GM18951 (cell line): ENCODE data around the gene BTF3L4.
"Not testable (repeated sequence)": the region's sequence is repeated elsewhere in the genome, so short reads cannot be mapped to it uniquely, and the experiment has no call there.

Experiments
- POLR2A ChIP-seq: IDR thresholded peaks from 4 replicates; pipeline ENCODE4 v1.6.1; 2011; ENCODE audit warnings: mild to moderate bottlenecking; ENCODE audit not compliant: insufficient read length, insufficient read depth; ENCODE audit errors: extremely low read depth
- in situ Hi-C: fragments of 300-500 bp; cut with MboI; formaldehyde crosslinking; loops from one replicate; pipeline ENCODE4 v1.12.0; 2022; ENCODE audit warnings: low sequenced_read_pairs, mixed read lengths, inconsistent platforms; ENCODE audit not compliant: unreplicated experiment

Gene BTF3L4

DNA sequence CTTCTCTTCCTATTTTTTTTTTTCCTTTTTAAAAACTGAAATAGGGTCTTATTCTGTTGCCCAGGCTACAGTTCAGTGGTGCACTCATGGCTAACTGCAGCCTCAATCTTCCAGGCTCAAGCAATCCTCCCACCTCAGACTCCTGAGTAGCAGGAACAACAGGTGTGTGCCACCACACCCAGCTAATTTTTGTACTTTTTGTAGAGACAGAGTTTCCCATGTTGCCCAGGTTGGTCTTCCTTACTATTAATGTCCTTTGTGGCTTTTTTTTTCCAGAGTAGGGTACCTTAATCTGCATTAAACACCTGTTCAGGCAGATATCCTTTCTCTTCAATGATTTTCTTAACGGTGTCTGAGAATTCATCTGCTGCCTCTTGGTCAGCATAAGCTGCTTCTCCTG, 18.2 kb upstream of the BTF3L4 start:
- in situ Hi-C loops, result no loop called here
- no peak for TF ChIP-seq POLR2A

DNA sequence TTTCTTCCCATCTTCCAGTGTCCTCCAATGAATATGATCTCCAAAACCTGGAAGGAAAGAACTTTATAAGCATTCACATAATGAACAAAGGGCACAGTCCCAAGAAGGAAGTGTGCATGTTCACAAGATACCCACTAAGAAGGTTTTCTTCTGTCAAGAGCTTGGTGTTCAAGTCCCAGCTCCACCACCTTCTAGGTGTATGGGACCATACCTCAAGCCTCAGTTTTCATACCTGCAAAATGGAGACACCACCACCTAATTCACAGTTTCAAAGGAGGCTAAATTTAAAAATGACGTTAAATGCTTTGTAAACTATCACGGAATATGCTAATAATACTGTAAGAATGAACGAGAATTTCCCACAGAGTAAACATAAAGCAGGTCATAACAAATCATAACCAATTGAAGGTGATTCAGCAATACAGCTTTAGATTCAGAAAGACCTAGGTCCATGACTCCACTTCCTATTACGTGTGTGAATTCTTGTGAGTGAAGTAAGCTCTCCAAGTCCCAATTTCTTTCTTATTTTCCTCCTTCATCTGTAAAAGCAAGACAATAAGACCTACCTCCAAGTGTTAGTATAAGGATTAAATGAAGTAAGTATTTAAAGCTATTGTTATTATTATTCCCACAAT, 14.4 kb upstream of the BTF3L4 start:
- in situ Hi-C loops, result no loop called here
- no peak for TF ChIP-seq POLR2A

DNA sequence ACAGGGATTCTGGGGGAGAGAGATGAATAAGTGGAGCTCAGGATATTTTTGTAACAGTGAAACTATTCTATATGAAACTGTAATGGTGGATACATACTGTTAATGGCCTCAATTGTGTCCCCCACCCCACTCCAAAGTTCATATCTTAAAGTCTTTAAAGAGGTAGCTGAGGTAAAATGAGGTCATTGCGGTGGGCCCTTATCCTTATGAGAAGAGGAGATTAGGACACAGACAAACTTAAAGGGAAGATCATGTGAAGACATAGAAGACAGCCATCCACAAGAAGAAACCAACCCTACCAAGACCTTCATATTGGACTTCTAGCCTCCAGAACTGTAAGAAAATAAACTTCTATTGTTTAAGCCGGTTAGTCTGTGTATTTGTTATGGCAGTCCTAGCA, 10.9 kb upstream of the BTF3L4 start:
- no peak for TF ChIP-seq POLR2A
- in situ Hi-C loops, result no loop called here

DNA sequence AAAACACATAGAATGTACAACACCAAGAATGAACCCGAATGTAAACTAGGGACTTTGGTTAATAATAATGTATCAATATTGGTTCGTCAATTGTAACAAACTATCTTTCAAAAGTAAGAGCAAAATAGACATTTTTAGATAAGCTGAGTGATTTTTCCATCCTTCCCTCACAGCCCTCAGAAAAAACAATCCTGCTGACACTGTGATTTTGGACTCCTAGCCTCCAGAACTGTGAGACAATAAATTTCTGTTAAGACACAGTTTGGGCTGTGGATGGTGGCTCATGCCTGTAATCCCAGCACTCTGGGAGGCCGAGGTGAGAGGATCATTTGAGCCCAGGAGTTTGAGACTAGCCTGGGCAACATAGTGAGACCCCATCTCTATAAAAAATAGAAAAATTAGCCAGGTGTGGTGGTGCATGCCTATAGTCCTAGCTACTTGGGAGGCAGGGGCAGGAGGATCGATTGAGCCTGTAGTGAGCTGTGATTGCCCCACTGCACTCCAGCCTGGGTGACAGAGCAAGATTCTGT, 10.4 kb upstream of the BTF3L4 start:
- in situ Hi-C loops, result not testable (repeated sequence)

DNA sequence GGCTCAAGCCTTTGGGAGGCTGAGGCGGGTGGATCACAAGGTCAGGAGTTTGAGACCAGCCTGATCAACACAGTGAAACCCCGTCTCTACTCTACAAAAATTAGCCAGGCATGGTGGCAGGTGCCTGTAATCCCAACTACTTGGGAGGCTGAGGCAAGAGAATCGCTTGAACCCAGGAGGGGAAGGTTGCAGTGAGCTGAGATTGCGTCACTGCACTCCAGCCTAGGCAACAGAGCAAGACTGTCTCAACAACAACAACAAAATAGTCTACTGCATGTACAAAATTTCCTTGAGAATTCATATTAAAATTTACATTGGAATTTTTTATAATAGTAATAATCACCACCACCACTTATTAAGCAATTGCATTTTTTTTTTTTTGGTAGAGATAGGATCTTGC, 6.8 kb upstream of the BTF3L4 start:
- in situ Hi-C loops, result not testable (repeated sequence)

DNA sequence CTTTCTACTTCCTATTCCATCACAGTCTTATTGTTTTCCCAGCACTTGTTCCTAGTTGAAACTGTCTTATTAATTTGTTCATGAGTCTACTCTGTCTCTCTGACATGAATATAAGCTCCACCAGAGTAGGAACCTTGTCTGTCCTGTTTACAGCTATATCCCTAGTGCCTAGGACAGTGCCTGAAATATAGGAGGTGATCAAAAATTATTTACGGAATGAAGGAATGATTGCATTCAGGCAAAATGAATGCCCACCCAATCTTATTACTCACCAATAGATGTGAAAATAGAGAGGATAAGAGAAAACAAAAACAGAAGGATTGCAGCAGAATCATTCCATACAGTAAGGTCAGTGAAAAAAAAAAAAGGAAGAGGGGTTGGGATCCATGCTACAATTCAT, 2.2 kb upstream of the BTF3L4 start:
- in situ Hi-C loops, result no loop called here
- no peak for TF ChIP-seq POLR2A

DNA sequence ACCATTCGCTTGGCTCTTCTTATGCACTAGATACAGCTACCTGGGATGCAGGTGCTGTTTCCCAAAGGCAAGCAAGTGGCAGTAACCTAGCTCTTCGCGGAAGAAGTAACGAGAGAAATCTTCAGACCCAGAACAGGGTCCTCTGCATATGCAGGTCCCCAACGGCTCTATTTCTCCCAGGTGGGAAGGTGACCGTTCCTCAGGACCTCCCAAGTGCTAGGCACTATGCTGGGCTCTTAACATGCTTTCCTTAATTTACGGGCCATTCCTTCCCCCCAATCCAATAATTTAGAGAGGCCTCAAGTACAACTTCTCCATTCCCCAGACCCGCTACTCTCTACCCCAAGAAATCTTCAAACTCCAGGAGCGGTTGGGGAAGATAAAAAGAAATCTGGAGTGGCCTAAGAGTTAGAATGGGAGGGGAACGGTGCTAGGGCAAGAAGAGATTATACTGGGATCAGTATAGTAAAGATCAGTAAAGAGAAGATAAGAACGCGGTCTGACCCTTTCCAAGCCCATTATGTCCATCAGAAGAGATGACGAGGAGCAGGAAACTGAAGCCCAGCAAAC, 1.5 kb upstream of the BTF3L4 start:
- in situ Hi-C loops, result no loop called here
- TF ChIP-seq POLR2A, result no peak

DNA sequence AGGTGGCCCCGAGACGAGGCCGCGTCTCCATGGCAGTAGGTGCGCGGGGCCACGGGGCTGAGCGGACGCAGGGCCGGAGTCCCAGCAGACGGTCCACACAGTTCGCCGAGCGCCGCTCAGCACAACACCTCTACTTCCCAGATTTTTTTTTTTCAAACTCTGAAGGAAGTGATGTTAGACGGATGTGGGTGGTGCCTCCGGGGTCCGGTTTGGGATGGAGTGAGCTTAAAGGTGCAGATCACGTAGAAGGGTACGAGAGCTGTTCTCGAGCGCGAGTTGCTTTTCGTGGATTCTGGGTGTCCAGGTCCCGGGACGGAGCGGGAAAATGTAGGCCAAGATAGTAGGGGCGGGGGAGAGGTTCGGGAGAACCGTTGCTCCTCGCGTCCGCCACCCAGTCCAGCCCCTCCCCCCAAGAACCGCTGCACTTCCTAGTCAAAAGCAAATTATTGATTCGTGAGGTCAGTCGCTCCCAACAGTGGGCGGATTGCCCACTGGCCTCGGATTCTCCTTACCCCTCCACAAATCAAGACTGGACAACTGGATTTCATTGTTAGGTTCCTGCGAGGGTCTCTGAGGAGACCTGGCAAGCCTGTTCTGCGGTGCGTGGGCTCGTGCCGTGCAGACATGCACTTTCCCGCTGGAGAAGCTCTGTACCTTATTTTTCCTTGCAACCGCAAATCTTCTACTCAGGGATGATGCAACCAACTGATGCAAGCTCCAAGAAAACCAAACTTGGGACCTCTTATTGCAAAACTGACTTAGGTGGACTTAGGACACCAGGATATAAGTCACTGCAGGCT, 829 bp upstream of the BTF3L4 start, which contains the start of gene TXNDC12:
Gene TXNDC12 (minus strand): TSS at position 126 of the 800 bp plus-strand sequence. CDS start 95 bp downstream, at position 31.
- peak; percentile 87 for TF ChIP-seq POLR2A
- in situ Hi-C loops, result no loop called here

DNA sequence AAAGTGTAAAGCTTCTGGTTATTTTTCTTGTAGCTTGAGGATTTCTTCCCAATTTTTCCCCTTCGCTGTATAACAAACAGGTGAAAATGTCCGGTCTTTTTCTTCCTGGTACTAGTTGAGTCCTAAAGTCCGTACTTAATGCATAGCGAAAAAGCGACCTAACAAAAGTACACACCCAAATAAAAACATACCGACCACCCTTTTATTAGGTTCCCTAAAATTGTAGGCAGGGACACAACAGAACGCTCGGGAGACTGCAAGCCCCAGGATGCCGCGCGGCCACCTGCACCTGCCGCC, 281 bp upstream of the BTF3L4 start:
- TF ChIP-seq POLR2A, result no peak
- in situ Hi-C loops, result no loop called here

DNA sequence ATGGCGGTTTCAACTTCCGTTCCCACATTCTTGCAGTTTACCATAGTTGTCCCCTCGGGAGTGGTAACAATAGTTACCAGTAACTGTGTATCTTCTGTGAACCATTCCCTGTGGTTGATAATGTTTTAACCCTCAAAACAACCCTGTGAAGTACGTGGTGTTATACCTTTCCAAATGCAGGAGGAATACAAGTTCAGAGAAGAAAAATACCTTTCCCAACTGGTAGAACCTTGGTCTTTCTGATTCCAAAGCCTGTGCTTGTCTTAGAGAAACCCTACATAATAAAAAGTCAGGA, 789 bp downstream of the BTF3L4 start:
- in situ Hi-C loops, result no loop called here

DNA sequence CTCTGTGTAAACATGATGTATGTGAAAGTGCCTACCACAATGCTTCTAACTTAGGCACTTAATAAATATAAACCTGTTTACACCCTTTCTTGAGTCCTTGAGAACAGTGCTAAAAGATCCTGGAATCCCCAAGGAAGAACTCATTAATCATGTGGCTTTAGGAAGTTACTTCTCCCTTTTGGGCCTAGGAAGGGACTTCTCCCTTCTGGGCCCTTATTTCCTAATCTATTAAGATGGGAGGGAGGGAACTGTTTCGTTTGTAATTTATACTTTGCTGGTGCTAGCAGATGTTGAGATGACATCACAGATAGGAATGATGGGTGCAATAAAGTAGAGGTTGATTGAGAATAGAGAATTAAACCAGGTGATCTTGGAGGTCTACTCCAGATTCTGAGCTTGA, 1.2 kb downstream of the BTF3L4 start:
- TF ChIP-seq POLR2A, result no peak
- in situ Hi-C loops, result no loop called here

More for the DNA sequence above, 789 bp downstream of the BTF3L4 start:
- TF ChIP-seq POLR2A, result no peak

DNA sequence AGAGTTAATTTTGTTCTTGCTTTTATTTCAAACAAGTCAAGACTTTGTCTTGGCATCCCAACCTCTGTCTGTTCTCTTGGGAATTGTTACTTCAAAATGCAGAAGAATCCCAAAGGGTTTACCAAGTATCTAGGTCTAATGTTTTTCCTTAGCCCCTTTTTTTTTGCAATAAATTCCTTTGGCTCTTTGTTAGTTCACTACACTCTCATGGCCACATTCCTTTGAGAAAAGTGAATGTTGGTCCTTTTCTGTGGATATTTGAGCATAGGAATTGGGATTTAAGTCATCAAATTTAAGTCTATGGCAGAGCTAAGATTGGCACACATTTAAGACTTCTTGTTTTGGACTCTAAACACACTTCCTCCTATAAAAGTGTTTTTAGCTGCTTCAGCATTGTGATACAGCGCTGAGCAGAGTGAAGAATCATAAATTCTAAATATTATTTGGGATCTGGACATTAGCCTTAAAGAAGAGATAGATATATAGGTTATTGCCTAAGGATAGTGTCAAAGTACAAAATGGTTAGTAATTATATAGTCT, 1.9 kb downstream of the BTF3L4 start:
- in situ Hi-C loops, result no loop called here
- no peak for TF ChIP-seq POLR2A

DNA sequence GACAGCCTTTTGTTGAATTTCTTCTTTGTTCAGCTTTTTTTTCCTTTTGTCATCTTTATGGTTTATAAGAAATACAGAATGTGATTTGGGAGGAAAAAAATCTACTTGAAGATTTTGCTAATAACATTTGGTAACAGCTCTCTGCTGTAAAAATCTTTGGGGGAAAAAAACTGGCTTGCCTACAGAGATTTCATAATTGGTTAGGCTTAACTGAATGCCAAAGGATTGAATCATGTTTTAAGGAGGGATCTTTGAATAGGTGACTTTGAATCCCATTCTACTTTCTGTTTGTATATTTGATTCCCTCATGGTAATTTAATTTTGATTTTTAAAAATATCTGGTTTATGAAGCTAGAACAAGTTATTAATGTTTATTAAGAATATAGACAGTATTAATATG, 3.2 kb downstream of the BTF3L4 start:
- in situ Hi-C loops, result no loop called here
- TF ChIP-seq POLR2A, result no peak

DNA sequence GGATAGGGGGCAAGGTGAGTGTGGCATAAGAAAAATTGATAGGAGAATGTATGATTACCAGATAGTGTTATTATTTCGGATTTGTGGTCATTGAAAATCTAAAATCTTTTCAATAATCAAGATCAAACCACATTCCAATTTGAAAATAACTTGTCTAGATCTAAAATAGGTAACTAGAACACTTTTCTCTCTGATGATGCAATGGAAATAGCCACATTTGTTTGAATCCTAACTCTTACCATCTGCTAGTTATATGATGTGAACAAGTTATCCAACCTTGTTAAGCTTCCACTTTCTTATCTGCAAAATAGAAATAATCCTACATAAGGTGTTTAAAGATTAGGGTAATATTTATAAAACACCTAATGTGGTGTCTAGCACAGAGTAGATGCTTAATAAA, 3.8 kb downstream of the BTF3L4 start:
- in situ Hi-C loops, result no loop called here

More for the DNA sequence above, 3.8 kb downstream of the BTF3L4 start:
- TF ChIP-seq POLR2A, result no peak
